Urinary bladder (tissue), 4 donors: ENCODE data around the gene LDLRAD4. TPM values are rescaled to one million over a fixed set of nuclear protein-coding genes. Genes with fewer than 3 reads are reported as not detected.

ENCODE experiments used
- DNase-seq: peaks from one replicate; pipeline ENCODE4 v3.0.0-alpha.2; 2015; ENCODE audit errors: extremely low spot score
- H3K27ac ChIP-seq: one replicate; pipeline ENCODE4 v1.5.1; 2013; ENCODE audit warnings: low read depth, mild to moderate bottlenecking, moderate library complexity
- H3K36me3 ChIP-seq: one replicate; pipeline ENCODE4 v1.6.1; 2013; ENCODE audit warnings: mild to moderate bottlenecking, moderate library complexity; ENCODE audit not compliant: insufficient read depth
- H3K4me1 ChIP-seq: one replicate; pipeline ENCODE4 v1.6.1; 2013; ENCODE audit warnings: mild to moderate bottlenecking, moderate library complexity; ENCODE audit not compliant: insufficient read depth
- H3K4me3 ChIP-seq: one replicate; pipeline ENCODE4 v1.5.1; 2013; ENCODE audit warnings: low read depth, low read length
- WGBS: extraction: QIAGEN DNeasy Blood & Tissue Kit; methylation state at CpG from one replicate; pipeline ENCODE4 v1.1.7; 2013; 5-methylcytosine and 5-hydroxymethylcytosine counted together
- polyA plus RNA-seq: library from polyadenylated mRNA; stranded (reverse); fragments of 200-250 nt; gene quantifications from one replicate; pipeline ENCODE4 v1.2.3, GENCODE V29; 2013
- total RNA-seq: library from RNA; depleted of rRNA; stranded (reverse); fragments of >200 nt; gene quantifications from one replicate; pipeline ENCODE4 v1.2.3, GENCODE V29; 2014
- donor health status: healthy with polysubstance abuse.
- donor health status: healthy.

The LDLRAD4 gene
- total and polyA plus RNA-seq, 2 donors: 13.8 to 52.3 TPM

- DNase-seq: no peak
- H3K4me1 ChIP-seq: no peaks in the 10 kb centered on the region
- H3K36me3 ChIP-seq: no peaks in the 10 kb centered on the region
- H3K4me3 ChIP-seq: no peak overlapping the region
- WGBS: 94% methylated on average over 5 of the region's 5 CpGs
- H3K27ac ChIP-seq: no peak overlapping the region
Measured at GRCh38 chr18:13548106-13548819, 329.7 kb downstream of the LDLRAD4 start.

GRCh38 chr18:13548966-13549879, 330.7 kb downstream of the LDLRAD4 start:
- no peak for DNase-seq
- H3K4me3 ChIP-seq: no peak overlapping the region
- WGBS: 39% methylated on average over 7 of the region's 7 CpGs
- no peak overlapping the region for H3K27ac ChIP-seq
- no peaks in the 10 kb centered on the region for H3K36me3 ChIP-seq
- H3K4me1 ChIP-seq: no peaks in the 10 kb centered on the region

DNA sequence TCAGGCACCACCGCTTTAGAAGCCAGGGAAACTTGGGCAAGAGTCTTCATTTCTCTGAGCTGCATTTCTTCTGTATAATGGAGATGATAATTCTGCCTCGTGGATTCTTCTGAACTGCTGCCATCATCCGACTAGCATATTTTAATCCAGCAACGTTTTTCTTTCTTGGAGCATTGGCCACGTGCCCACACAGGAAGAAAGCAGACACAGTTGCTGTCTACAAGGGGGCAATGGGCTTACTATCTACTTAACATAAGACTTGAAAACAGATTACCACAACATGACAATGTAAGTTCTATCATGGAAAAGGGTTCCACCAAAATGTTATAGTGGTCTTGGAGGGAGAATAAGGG, 331.3 kb downstream of the LDLRAD4 start:
- no peak overlapping the region for H3K27ac ChIP-seq

DNA sequence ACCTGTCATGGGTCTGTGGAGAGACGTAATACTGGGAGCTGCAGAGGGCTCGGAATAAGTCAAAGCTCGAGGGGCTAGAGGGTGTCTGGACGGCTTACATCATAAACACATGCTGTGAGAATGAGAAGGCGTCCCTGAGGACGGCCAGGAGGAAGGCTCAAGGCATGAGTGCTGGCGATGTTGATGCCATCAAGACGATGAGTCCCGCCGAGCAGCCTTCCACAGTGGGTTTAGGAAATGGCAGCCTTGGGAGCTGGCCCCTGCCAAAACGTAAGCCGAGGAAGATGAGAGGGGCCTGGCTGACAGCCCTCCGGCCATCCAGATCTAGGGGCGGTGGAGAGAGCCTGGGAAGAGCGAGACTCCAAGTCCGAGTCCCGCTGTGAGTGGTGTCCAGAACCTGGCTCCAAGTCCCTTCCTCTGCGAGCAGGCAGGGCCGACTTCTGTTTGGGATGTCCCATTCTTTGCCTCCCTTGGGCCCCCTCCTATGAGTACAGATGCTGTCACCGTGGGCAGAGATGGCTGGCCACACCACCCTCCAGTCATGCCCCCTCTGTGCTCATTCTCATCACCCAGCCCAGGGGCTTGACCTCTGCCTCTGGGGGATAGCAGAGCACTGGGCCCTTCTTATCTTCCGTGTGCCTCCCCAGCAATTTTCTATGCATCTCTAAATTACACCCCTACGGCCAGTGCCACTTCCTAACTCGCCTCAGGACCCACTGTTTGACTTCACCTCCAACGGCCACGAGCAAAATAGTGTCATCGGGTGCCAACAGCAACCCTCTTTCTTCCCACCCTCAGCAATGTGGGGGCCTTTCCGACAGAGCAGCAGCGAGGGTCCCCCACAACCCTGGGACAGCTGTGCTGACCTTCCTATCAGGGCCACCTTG, 332.1 kb downstream of the LDLRAD4 start:
- no peak overlapping the region for H3K27ac ChIP-seq
- DNase-seq: no peak

More for the DNA sequence above, 331.3 kb downstream of the LDLRAD4 start:
- Histone ChIP-seq H3K4me1 (no peaks in the 10 kb centered on the region), H3K4me3 (no peak overlapping the region), H3K36me3 (no peaks in the 10 kb centered on the region)
- WGBS: 12% methylated on average over 5 of the region's 5 CpGs
- no peak for DNase-seq

GRCh38 chr18:13551305-13551603, 332.7 kb downstream of the LDLRAD4 start:
- no peak overlapping the region for H3K27ac ChIP-seq
- H3K36me3 ChIP-seq: no peaks in the 10 kb centered on the region
- no peaks in the 10 kb centered on the region for H3K4me1 ChIP-seq
- DNase-seq: no peak
- WGBS: 68% methylated on average over 5 of the region's 5 CpGs
- no peak overlapping the region for H3K4me3 ChIP-seq

More for the DNA sequence above, 332.1 kb downstream of the LDLRAD4 start:
- WGBS: 93% methylated on average over 28 of the region's 28 CpGs
- Histone ChIP-seq H3K4me3 (no peak overlapping the region), H3K36me3 (no peaks in the 10 kb centered on the region), H3K4me1 (no peaks in the 10 kb centered on the region)

DNA sequence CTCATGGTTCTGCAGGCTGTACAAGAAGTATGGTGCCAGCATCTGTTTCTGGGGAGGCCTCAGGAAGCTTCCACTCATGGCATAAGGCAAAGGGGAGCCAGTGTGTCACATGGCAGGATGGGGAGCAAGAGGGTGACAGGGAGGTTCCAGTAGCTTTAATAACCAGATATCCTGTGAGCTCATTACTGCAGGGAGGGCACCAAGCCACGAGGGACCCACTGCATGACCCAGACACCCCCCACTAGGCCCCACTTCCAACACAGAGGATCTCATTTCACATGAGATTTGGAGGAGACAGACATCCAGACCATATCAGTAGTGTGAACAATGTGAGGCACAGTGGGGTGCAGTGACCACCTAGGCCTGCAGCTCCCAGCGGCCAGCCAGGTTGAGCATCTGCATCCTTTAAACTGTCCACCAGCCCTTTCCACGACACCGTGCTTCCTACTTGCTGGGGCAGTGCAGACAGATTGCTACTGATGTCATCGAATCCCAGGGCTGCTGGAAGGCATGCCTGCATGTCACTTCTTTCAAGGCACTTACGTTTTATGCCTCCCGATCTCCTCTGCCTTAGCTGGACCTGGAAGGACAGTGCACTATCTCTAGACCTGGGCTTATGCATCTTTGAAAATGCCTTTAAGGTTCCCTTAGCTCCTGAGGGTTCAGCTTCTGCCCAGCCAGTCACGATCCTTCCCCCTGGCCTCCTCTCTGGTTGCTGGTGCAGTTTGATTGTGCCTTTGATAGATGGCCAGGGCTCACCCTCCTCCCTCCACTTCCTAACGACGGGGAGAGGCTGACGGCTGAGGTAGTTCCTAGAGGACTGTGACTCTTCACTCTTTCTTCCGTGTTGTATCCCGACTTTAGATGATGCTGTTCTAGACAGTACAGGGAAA, 333.5 kb downstream of the LDLRAD4 start:
- H3K4me3 ChIP-seq: no peak overlapping the region
- WGBS: 74% methylated on average over 13 of the region's 13 CpGs
- no peak overlapping the region for H3K27ac ChIP-seq
- H3K4me1 ChIP-seq: no peaks in the 10 kb centered on the region
- no peak for DNase-seq
- H3K36me3 ChIP-seq: no peaks in the 10 kb centered on the region

GRCh38 chr18:13553449-13553848, 334.9 kb downstream of the LDLRAD4 start:
- WGBS: 94% methylated on average over 9 of the region's 9 CpGs
- H3K4me3 ChIP-seq: no peak overlapping the region
- H3K36me3 ChIP-seq: no peaks in the 10 kb centered on the region
- no peak overlapping the region for H3K27ac ChIP-seq
- H3K4me1 ChIP-seq: no peaks in the 10 kb centered on the region
- DNase-seq: no peak

GRCh38 chr18:13555192-13555591, 336.6 kb downstream of the LDLRAD4 start:
- no peak overlapping the region for H3K27ac ChIP-seq
- H3K36me3 ChIP-seq: no peaks in the 10 kb centered on the region
- WGBS: 90% methylated on average over 2 of the region's 2 CpGs
- no peak for DNase-seq
- H3K4me3 ChIP-seq: no peak overlapping the region
- H3K4me1 ChIP-seq: no peaks in the 10 kb centered on the region

DNA sequence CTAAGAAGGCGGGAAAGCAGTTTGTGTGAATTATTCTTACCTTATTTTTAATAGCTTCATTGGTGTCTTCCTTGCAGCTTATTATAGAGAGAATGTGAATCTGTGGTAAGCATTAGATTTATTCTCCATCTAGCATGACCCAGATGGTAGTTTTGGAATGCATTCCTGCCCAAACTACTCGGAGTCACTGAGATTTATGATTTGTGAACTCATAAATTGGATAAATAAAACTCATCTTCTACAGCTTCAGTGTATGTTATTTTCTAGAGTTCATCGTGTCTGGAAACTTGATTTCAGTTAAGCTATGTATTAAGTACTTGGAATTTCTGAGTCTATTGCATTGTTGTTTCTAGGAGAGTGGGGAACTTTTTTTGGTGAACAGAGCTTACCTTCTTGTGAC, 337.3 kb downstream of the LDLRAD4 start:
- no peaks in the 10 kb centered on the region for H3K36me3 ChIP-seq
- H3K4me3 ChIP-seq: no peak overlapping the region
- H3K27ac ChIP-seq: no peak overlapping the region
- WGBS: 30% methylated on average over 3 of the region's 3 CpGs
- no peaks in the 10 kb centered on the region for H3K4me1 ChIP-seq
- no peak for DNase-seq

DNA sequence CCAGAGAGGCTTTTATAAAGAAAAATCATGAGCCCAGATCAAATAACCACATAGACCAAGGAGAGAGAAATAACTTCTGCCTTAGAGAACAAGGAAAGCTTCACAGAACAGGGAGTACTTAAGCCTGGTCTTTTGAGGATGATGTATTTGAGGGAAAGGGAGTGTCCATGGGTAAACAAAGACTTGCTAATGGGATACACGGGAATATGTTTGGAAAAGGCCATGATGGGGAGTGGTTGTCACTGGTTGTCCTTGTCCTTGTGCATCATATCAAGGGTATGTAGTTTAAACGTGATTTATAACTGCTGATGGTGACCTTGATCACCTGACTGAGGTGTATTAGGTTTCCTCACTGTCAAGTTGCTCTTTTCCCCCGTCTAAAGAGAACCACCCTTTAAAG, 337.9 kb downstream of the LDLRAD4 start:
- no peak for DNase-seq
- Histone ChIP-seq H3K4me3 (no peak overlapping the region), H3K36me3 (no peaks in the 10 kb centered on the region), H3K27ac (no peak overlapping the region), H3K4me1 (no peaks in the 10 kb centered on the region)
- 65% methylated on average over 3 of the region's 3 CpGs for WGBS

- WGBS: 9% methylated on average over 5 of the region's 5 CpGs
- no peaks in the 10 kb centered on the region for H3K4me1 ChIP-seq
- no peak overlapping the region for H3K4me3 ChIP-seq
- no peak for DNase-seq
- no peaks in the 10 kb centered on the region for H3K36me3 ChIP-seq
- no peak overlapping the region for H3K27ac ChIP-seq
Measured at GRCh38 chr18:13558124-13558523, 339.6 kb downstream of the LDLRAD4 start.

- no peak for DNase-seq
- Histone ChIP-seq H3K4me1 (no peaks in the 10 kb centered on the region), H3K4me3 (no peak overlapping the region), H3K27ac (no peak overlapping the region), H3K36me3 (no peaks in the 10 kb centered on the region)
- 79% methylated on average over 6 of the region's 6 CpGs for WGBS
Measured at GRCh38 chr18:13558790-13559189, 340.2 kb downstream of the LDLRAD4 start.

GRCh38 chr18:13559754-13560153, 341.2 kb downstream of the LDLRAD4 start:
- 90% methylated on average over 4 of the region's 4 CpGs for WGBS
- H3K4me3 ChIP-seq: no peak overlapping the region
- no peak for DNase-seq
- H3K36me3 ChIP-seq: no peaks in the 10 kb centered on the region
- H3K27ac ChIP-seq: no peak overlapping the region
- H3K4me1 ChIP-seq: peaks cover 2% of the 10 kb centered on the region
